Activated gamma-delta T cell treated with anti-CD3 and anti-CD28 coated beads, Interleukin-2, amount 50 U/mL, for 16 hours (primary cell): ENCODE measurements around the gene FAM81B.
"Not testable (repeated sequence)": the region's sequence is repeated elsewhere in the genome, so short reads cannot be mapped to it uniquely, and the experiment has no call there.

ENCODE experiments used
- DNase-seq: peaks from one replicate; pipeline ENCODE4 v3.0.0-alpha.2; 2020; ENCODE audit warnings: low read depth

FAM81B gene

GRCh38 chr5:95390812-95391492, at the start of gene FAM81B:
TSS of gene FAM81B (plus strand) at chr5:95391366. CDS start at chr5:95391390, 24 bp downstream.
- no peak for DNase-seq

- DNase-seq: not testable (repeated sequence)
These were observed 49.7 kb upstream of the FAM81B start for GRCh38 chr5:95341444-95341843.

- DNase-seq: no peak
These were observed 43.6 kb upstream of the FAM81B start for GRCh38 chr5:95347506-95348120.

GRCh38 chr5:95350631-95351030, 40.5 kb upstream of the FAM81B start:
- DNase-seq: no peak

GRCh38 chr5:95352691-95353090, 38.5 kb upstream of the FAM81B start:
- no peak for DNase-seq

GRCh38 chr5:95358320-95358719, 32.8 kb upstream of the FAM81B start:
- no peak for DNase-seq

- no peak for DNase-seq
These were observed 32.3 kb upstream of the FAM81B start for GRCh38 chr5:95358848-95359247.

GRCh38 chr5:95360667-95361066, 30.5 kb upstream of the FAM81B start:
- DNase-seq: not testable (repeated sequence)

- no peak for DNase-seq
These were observed 25.7 kb upstream of the FAM81B start for GRCh38 chr5:95365302-95366095.

GRCh38 chr5:95369782-95370181, 21.4 kb upstream of the FAM81B start:
- DNase-seq: no peak

- DNase-seq: no peak
These were observed 17.1 kb upstream of the FAM81B start for GRCh38 chr5:95374061-95374460.

- no peak for DNase-seq
These were observed 15.6 kb upstream of the FAM81B start for GRCh38 chr5:95375591-95375990.

- no peak for DNase-seq
These were observed 12.0 kb upstream of the FAM81B start for GRCh38 chr5:95379133-95379532.

GRCh38 chr5:95380103-95380628, 11.0 kb upstream of the FAM81B start:
- DNase-seq: no peak

GRCh38 chr5:95382801-95383200, 8.4 kb upstream of the FAM81B start:
- DNase-seq: no peak

GRCh38 chr5:95384485-95385213, 6.5 kb upstream of the FAM81B start:
- no peak for DNase-seq

- DNase-seq: no peak
These were observed 5.8 kb upstream of the FAM81B start for GRCh38 chr5:95385334-95385733.

GRCh38 chr5:95391965-95392364, 799 bp downstream of the FAM81B start:
- DNase-seq: not testable (repeated sequence)

GRCh38 chr5:95392593-95393182, 1.5 kb downstream of the FAM81B start:
- no peak for DNase-seq

- no peak for DNase-seq
These were observed 2.1 kb downstream of the FAM81B start for GRCh38 chr5:95393279-95393678.

GRCh38 chr5:95398989-95399388, 7.8 kb downstream of the FAM81B start:
- no peak for DNase-seq

- no peak for DNase-seq
These were observed 10.5 kb downstream of the FAM81B start for GRCh38 chr5:95401626-95402025.
